GM19372 (cell line): ENCODE data around the gene SLC12A9.
"Not testable (repeated sequence)": the region's sequence is repeated elsewhere in the genome, so short reads cannot be mapped to it uniquely, and the experiment has no call there.

Experiments used
- ATAC-seq: cut with Tn5 transposase; IDR thresholded peaks from one replicate; pipeline ENCODE4 v1.9.1; 2021; ENCODE audit warnings: mild to moderate bottlenecking, low read depth, moderate library complexity; ENCODE audit not compliant: unreplicated experiment

The SLC12A9 gene

GRCh38 chr7:100893910-100894721 lies 41.6 kb downstream of the SLC12A9 start:
- ATAC-seq, result no peak

- ATAC-seq, result no peak
Measured at GRCh38 chr7:100894860-100895700, 42.6 kb downstream of the SLC12A9 start.

GRCh38 chr7:100895701-100895955 lies 43.1 kb downstream of the SLC12A9 start, which contains the start of gene ACHE:
TSS of gene ACHE (minus strand) at chr7:100895888. CDS start at chr7:100894232, 1,656 bp downstream.
- no peak for ATAC-seq

GRCh38 chr7:100895956-100896731 lies 43.6 kb downstream of the SLC12A9 start:
- no peak for ATAC-seq

GRCh38 chr7:100896732-100897608 lies 44.5 kb downstream of the SLC12A9 start:
- ATAC-seq, result no peak

GRCh38 chr7:100897772-100898454 lies 45.4 kb downstream of the SLC12A9 start:
- no peak for ATAC-seq

- no peak for ATAC-seq
Measured at GRCh38 chr7:100899432-100899831, 46.9 kb downstream of the SLC12A9 start.

GRCh38 chr7:100900978-100901377 lies 48.5 kb downstream of the SLC12A9 start:
- ATAC-seq, result no peak

- ATAC-seq, result no peak
Measured at GRCh38 chr7:100901921-100902332, 49.4 kb downstream of the SLC12A9 start.

- no peak for ATAC-seq
Measured at GRCh38 chr7:100902638-100903037, 50.1 kb downstream of the SLC12A9 start.

GRCh38 chr7:100908512-100908911 lies 56.0 kb downstream of the SLC12A9 start:
- no peak for ATAC-seq

- ATAC-seq, result not testable (repeated sequence)
Measured at GRCh38 chr7:100910443-100910842, 57.9 kb downstream of the SLC12A9 start.

- no peak for ATAC-seq
Measured at GRCh38 chr7:100911484-100911883, 59.0 kb downstream of the SLC12A9 start.

- ATAC-seq, result no peak
Measured at GRCh38 chr7:100914208-100914878, 61.8 kb downstream of the SLC12A9 start.

- no peak for ATAC-seq
Measured at GRCh38 chr7:100914879-100915447, 62.5 kb downstream of the SLC12A9 start.
